Measurements from ENCODE around the gene LGALS7B. TPM values are rescaled to one million over a fixed set of nuclear protein-coding genes. Genes with fewer than 3 reads are reported as not detected.
"Not testable (repeated sequence)": the region's sequence is repeated elsewhere in the genome, so short reads cannot be mapped to it uniquely, and the experiment has no call there.

LGALS7B gene
- total RNA-seq, result 1.4 TPM in 1 of 2 replicates, not detected in the other

DNA sequence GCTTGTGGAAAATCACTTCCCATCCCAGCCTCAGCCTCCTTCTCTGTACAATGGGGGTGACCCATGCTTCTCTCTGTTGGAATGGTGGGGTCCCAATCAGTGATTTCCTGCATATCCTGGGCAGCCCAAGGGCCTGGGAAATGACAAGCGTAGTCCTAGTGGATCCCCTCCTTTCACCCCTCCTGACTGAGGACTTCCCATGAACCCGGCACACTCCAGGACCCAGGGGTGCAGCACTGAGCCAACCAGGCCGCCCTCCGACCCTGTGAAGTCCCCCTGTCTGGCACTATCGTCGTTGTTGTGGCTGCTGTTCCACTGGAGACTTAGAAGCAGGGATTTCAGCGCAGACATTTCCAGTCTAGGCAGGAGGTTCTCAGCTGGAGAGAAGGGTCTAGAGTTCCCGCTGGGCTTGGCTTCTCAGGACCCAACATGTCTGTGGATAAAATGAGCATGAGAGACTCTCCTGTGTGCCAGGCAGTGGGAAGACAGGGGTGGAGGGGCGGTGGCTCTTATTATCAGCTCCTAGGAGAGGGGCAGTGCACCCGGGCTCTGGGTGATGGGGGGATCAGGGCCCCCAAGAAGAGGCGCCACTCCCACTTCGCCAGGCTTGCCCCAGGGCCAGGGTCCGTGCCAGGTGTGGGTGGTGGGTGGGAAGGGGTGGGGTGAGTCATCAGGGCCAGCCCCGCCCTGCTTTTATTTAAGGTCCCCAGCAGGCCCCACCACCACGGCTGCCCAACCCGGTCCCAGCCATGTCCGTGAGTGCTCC is at the start of gene LGALS7B:
TSS of gene LGALS7B (plus strand) at position 723 of the 766 bp plus-strand sequence. CDS start at position 750, 27 bp downstream.
- no peak for DNase-seq

DNA sequence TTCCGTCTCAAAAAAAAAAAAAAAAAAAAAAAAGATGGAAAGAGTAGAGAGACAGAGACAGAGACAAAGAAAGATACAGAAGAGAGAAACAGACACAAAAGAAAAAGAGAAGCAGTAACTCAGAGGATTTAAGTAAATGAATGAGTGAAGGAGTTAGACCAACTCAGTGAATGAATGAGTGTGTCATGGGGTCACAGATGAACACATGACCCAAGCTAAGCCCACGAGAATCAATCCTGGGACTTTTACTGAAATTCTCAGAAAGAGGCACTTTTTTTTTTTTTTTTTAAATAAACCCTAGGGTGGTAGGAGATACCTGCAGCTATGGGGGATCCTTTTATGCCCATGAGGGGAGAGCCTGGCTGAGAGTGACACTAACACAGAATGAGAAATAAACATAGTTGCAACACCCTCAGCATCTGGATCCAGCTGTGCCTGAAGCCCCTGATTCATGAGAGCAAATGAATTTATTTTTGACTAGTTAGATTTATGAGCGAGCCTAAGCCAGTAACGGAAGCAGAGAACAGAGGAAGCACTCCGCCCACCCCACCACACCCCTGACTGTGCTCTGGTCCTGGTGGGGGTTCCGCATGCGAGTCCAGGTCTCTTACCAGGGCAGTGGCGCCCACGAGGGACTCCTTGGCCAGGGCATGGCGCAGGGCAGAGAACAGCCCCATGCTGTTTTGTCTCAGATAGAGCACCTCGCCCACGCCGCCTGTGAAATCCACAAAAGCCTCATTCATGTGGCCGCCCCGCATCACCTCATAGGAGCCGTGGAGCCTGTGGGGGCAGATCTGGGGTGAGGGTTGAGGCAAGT is 49.4 kb upstream of the LGALS7B start:
- DNase-seq, result no peak

GRCh38 chr19:38740257-38740592 is 48.8 kb upstream of the LGALS7B start:
- no peak for DNase-seq

GRCh38 chr19:38740932-38741331 is 48.1 kb upstream of the LGALS7B start:
- no peak for DNase-seq

GRCh38 chr19:38741670-38742069 is 47.3 kb upstream of the LGALS7B start:
- no peak for DNase-seq

DNA sequence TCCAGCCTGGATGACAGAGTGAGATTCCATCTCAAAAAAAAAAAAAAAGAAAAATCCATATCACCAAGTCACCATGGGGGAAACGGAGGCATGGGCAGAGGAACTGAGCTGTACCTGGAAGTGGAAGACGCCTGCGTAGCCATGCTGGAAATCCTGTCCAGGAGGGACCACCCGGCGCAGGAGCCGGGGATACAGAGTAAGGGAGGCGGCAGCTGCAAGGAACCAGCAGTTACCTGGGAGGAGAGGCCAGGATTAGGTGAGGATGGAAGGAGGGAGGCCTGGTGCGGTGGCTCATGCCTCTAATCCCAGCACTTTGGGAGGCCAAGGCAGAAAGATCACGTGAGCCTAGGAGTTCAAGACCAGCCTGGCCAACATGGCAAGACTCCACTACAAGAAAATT is 46.7 kb upstream of the LGALS7B start:
- no peak for DNase-seq

DNA sequence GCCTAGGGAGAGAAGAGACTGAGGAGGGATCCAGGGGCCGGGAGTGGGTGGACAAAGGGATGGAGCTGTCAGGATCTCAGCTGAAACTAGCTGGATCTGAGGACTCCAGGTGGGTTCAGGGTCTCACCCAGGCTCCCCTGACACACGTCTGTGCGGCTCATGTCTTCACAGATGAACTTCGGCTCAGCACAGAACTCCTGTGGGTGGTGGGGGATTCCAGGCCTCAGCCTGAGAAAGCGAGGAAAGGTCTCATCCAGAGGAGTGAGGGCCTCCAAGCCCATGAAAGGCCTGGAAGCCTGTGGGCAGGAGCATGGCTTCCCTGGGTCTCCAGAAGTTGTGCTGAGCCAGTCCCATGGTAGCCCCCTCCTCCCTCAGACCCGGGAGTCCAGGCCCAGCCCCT is 46.1 kb upstream of the LGALS7B start:
- DNase-seq, result no peak

DNA sequence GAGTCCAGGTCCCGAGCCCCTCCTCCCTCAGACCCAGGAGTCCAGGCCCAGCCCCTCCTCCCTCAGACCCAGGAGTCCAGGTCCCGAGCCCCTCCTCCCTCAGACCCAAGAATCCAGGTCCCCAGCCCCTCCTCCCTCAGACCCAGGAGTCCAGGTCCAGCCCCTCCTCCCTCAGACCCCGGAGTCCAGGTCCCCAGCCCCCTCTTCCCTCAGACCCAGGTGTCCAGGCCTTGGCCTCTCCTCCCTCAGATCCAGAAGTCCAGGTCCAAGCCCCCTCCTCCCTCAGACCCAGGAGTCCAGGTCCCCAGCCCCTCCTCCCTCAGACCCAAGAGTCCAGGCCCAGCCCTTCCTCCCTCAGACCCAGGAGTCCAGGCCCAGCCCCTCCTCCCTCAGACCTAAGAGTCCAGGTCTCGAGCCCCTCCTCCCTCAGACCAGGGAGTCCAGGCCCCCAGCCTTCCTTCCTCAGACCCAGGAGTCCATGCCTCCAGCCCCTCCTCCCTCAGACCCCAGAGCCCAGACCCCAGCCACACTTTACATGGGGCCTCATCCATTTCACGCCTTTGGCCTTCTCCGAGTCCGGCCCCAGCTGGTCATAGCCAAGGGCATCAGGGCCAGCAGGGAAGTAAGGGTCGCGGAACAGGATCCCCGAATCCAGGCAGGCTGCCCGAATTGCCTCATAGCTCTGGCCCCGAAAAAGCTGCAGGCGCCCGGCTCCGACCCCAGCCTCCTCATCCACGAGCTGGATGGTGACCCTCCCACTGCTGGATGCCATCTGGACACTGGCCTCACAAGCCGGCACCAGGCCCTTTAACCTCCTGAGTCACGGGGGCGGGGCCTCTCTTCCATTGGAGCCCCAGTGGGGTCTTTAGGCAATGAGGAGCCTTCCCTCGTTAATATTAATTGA is 45.4 kb upstream of the LGALS7B start:
- no peak for DNase-seq

DNA sequence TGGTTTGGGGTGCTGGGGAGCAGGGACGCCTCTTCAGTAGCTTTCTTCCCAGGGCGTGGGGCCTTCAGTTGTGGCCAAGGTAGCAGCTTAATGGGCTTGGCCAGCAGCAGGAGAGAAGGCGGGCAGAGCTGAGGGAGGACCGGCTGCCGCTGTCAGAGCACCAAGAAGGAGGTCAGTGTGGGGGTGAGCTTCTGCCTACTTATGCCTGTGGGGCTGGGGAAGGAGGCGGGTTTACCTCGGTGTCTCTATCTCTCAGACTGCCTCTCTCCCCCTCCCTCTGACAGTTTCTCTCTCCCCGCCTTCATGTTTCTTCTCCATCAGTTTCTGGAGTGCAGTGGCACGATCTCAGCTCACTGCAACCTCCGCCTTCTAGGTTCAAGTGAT is 44.7 kb upstream of the LGALS7B start, which contains the start of gene CAPN12:
TSS of gene CAPN12 (minus strand) at position 177 of the 384 bp plus-strand sequence. CDS start 309 bp downstream, outside the sequence.
- no peak for DNase-seq

DNA sequence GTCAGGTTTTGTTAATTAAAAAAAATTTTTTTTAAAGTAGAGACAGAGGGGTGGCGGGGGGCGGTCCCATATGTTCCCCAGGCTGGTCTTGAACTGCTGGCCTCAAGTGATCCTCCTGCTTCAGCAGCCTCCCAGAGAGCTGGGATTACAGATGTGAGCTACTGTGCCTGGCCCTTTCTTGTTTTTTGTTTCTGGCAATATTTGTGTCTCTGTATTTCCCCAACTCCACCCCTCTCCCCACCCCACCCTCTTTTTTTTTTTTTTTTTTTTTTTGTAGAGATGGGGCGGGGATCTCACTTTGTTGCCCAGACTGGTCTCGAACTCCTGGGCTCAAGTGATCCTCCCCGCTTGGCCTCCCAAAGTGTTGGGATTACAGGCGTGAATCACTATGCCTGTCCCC is 44.1 kb upstream of the LGALS7B start:
- no peak for DNase-seq

GRCh38 chr19:38745316-38745715 is 43.7 kb upstream of the LGALS7B start:
- DNase-seq, result no peak

DNA sequence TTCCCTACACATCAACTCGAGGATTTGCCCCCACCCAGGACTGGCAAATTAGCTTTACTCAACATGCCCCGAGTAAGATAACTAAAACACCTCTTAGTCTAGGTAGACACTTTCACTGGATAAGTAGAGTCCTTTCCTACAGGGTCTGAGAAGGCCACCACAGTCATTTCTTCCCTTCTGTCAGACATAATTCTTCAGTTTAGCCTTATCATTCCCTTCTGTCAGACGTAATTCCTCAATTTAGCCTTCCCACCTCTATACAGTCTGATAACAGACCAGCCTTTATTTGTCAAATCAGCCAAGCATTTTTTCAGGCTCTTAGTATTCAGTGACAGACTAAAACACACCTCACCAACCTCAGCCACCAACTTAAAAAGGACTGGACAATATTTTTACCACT is 35.2 kb upstream of the LGALS7B start:
- DNase-seq, result not testable (repeated sequence)

DNA sequence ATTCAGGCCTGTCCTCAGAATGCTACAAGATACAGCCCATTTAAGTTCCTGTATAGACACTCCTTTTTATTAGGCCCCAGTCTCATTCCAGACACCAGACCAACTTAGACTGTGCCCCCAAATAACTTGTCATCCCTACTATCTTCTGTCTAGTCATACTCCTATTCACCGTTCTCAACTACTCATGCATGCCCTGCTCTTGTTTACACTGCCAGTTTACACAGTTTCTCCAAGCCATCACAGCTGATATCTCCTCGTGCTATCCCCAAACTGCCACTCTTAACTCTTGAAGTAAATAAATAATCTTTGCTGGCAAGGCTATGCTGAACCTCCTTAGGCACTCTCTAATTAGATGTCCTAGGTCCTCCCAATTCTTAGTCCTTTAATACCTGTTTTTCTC is 34.8 kb upstream of the LGALS7B start:
- not testable (repeated sequence) for DNase-seq

- DNase-seq, result no peak
Observed at GRCh38 chr19:38759590-38760003, 29.4 kb upstream of the LGALS7B start.

DNA sequence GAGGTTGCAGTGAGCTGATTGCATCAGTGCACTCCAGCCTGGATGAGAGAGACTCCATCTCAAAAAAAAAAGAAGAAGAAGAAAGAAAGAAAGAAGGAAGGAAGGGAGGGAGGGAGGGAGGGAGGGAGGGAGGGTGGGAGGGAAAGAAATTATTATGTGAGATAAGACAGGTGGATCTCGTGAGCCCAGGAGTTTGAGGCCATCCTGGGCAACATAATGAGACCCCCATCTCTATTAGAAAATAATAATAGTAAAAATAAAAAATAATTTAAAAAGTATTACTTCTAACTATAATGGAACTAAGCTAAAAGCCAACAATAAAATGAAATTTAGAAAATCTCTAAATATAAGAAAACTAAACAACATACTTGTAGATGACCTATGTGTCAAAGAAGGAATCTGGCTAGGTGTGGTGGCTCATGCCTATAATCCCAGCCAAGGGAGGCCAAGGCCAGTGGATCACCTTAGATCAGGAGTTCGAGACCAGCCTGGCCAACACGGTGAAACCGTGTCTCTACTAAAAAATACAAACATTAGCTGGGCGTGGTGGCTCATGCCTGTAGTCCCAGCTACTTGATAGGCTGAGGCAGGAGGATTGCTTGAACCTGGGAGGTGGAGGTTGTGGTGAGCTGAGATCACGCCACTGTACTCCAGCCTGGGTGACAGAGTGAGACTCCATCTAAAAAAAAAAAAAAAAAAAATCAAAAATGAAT is 28.0 kb upstream of the LGALS7B start:
- DNase-seq, result not testable (repeated sequence)

GRCh38 chr19:38761884-38762389 is 27.1 kb upstream of the LGALS7B start:
- not testable (repeated sequence) for DNase-seq

DNA sequence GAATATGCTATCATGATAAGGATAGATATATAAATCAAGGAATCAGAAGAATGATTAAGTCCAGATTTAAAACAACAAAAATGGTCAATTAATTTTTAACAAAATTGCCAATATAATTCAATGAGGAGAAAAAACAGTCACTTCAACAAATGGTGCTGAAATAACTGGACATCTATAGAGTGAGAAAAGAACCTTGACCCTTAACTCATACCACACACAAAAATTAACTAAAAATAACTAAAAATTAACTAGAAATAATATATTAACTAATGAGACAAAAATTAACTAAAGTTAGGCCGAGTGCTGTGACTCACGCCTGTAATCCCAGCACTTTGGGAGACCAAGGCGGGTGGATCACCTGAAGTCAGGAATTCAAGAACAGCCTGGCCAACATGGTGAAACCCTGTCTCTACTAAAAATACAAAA is 25.2 kb upstream of the LGALS7B start:
- DNase-seq, result no peak

- no peak for DNase-seq
Observed at GRCh38 chr19:38765214-38765613, 23.8 kb upstream of the LGALS7B start.

GRCh38 chr19:38766276-38767047 is 22.5 kb upstream of the LGALS7B start:
- DNase-seq, result no peak

- peak; percentile 87 for DNase-seq
Observed at GRCh38 chr19:38769635-38770211, 19.3 kb upstream of the LGALS7B start.

All from dermis blood vessel endothelial cell (primary cell).